Breast epithelium (tissue), 4 donors: Measurements from ENCODE around the gene C12orf50. TPM values are rescaled to one million over a fixed set of nuclear protein-coding genes. Genes with fewer than 3 reads are reported as not detected.

ENCODE experiments used
- DNase-seq, 2 donors: peaks; one replicate each; pipeline ENCODE4 v3.0.0-alpha.2; 2019; ENCODE audit warnings: low spot score in 2 of 2
- H3K27ac ChIP-seq, 2 donors: fragments of 200-600 bp; sonication (generic) in 1 of 2; one replicate each; pipeline ENCODE4 v1.5.1; 2016 to 2019; ENCODE audit warnings: mild to moderate bottlenecking in 1 of 2
- H3K27me3 ChIP-seq, 2 donors: fragments of 200-600 bp; sonication (generic) in 1 of 2; one replicate each; pipeline versions ENCODE4 v1.5.1 to v1.6.0; 2017 to 2019; ENCODE audit warnings: control low read depth in 1 of 2, mild to moderate bottlenecking in 1 of 2
- H3K36me3 ChIP-seq: fragments of 200-600 bp; one replicate; pipeline ENCODE4 v1.5.1; 2019
- H3K4me1 ChIP-seq, 2 donors: fragments of 200-600 bp; sonication (generic); one replicate each; pipeline ENCODE4 v1.5.1; 2016 to 2019; ENCODE audit warnings: control low read depth in 1 of 2
- H3K4me3 ChIP-seq, 3 donors: fragments of 200-600 bp; sonication (generic); 1 replicate in 2 of 3; 2 replicates in 1 of 3; pipeline ENCODE4 v1.5.1; 2016 to 2019; ENCODE audit warnings: mild to moderate bottlenecking in 3 of 3, moderate library complexity in 2 of 3
- H3K9me3 ChIP-seq, 2 donors: fragments of 200-600 bp; sonication (generic) in 1 of 2; one replicate each; pipeline ENCODE4 v1.5.1; 2016 to 2019; ENCODE audit warnings: control low read depth in 1 of 2
- CTCF ChIP-seq, 3 donors: fragments of 450-650 bp; IDR thresholded peaks; one replicate each; pipeline ENCODE4 v1.5.1; 2016 to 2017; ENCODE audit warnings: antibody characterized with exemption in 3 of 3, mild to moderate bottlenecking in 3 of 3, moderate library complexity in 3 of 3
- POLR2A ChIP-seq: fragments of 450-650 bp; IDR thresholded peaks from one replicate; pipeline ENCODE4 v1.6.1; 2016; ENCODE audit warnings: antibody characterized with exemption, mild to moderate bottlenecking, moderate library complexity
- POLR2AphosphoS5 ChIP-seq, 3 donors: sonication (generic); formaldehyde crosslinking; IDR thresholded peaks; one replicate each; pipeline ENCODE4 v1.6.1; 2017; ENCODE audit warnings: antibody characterized with exemption in 3 of 3
- intact Hi-C: fragments of 100-400 bp; cut with DNase I; formaldehyde crosslinking; loops from one replicate; pipeline ENCODE4 v1.15.1; 2023; ENCODE audit warnings: low total_unique reads
- total RNA-seq, 3 donors: library from RNA; depleted of rRNA; stranded (reverse); fragments of >200 nt; gene quantifications; one replicate each; pipeline ENCODE4 v1.1.0, GENCODE V29; 2016

The C12orf50 gene
- total RNA-seq, 3 donors from 2014 or later = not detected

- intact Hi-C loops = no loop called here
- Histone ChIP-seq H3K27ac (no peak overlapping the region), H3K9me3 (no peaks in the 10 kb centered on the region), H3K36me3 (peaks cover 6% of the 10 kb centered on the region), H3K4me3 (no peak overlapping the region), H3K27me3 (no peaks in the 10 kb centered on the region), H3K4me1 (no peaks in the 10 kb centered on the region)
- TF ChIP-seq CTCF (IDR thresholded peaks at IDR 0.05) (no peak), POLR2AphosphoS5 (IDR thresholded peaks at IDR 0.05) (no peak), POLR2A (no peak)
- no peak for DNase-seq
Measured at GRCh38 chr12:88057994-88058718, 29.0 kb upstream of the C12orf50 start.

GRCh38 chr12:88056571-88056970, 27.4 kb upstream of the C12orf50 start:
- DNase-seq = no peak
- intact Hi-C loops = no loop called here
- no peaks in the 10 kb centered on the region for H3K27me3 ChIP-seq
- no peaks in the 10 kb centered on the region for H3K4me1 ChIP-seq
- H3K27ac ChIP-seq = no peak overlapping the region
- TF ChIP-seq CTCF (IDR thresholded peaks at IDR 0.05) = no peak
- TF ChIP-seq POLR2A = no peak
- TF ChIP-seq POLR2AphosphoS5 (IDR thresholded peaks at IDR 0.05) = no peak
- H3K4me3 ChIP-seq = no peak overlapping the region
- H3K36me3 ChIP-seq = peaks cover 6% of the 10 kb centered on the region
- no peaks in the 10 kb centered on the region for H3K9me3 ChIP-seq

GRCh38 chr12:88052686-88053085, 23.5 kb upstream of the C12orf50 start:
- H3K27me3 ChIP-seq = no peaks in the 10 kb centered on the region
- TF ChIP-seq POLR2AphosphoS5 (IDR thresholded peaks at IDR 0.05) (no peak), CTCF (IDR thresholded peaks at IDR 0.05) (no peak), POLR2A (no peak)
- no peak overlapping the region for H3K4me3 ChIP-seq
- DNase-seq = no peak
- no peaks in the 10 kb centered on the region for H3K4me1 ChIP-seq
- no peaks in the 10 kb centered on the region for H3K36me3 ChIP-seq
- intact Hi-C loops = no loop called here
- no peak overlapping the region for H3K27ac ChIP-seq
- no peaks in the 10 kb centered on the region for H3K9me3 ChIP-seq

GRCh38 chr12:88044035-88044434, 14.8 kb upstream of the C12orf50 start:
- no peaks in the 10 kb centered on the region for H3K4me1 ChIP-seq
- H3K36me3 ChIP-seq = no peaks in the 10 kb centered on the region
- intact Hi-C loops = no loop called here
- no peaks in the 10 kb centered on the region for H3K27me3 ChIP-seq
- H3K4me3 ChIP-seq = no peak overlapping the region
- no peak for DNase-seq
- no peak overlapping the region for H3K27ac ChIP-seq
- no peaks in the 10 kb centered on the region for H3K9me3 ChIP-seq
- no peak for TF ChIP-seq POLR2A

- TF ChIP-seq POLR2AphosphoS5 (IDR thresholded peaks at IDR 0.05) (no peak), CTCF (IDR thresholded peaks at IDR 0.05) (no peak)
- no peak overlapping the region for H3K27ac ChIP-seq
- no peaks in the 10 kb centered on the region for H3K4me1 ChIP-seq
- H3K27me3 ChIP-seq = no peaks in the 10 kb centered on the region
- DNase-seq = no peak
- no peaks in the 10 kb centered on the region for H3K9me3 ChIP-seq
- no peaks in the 10 kb centered on the region for H3K36me3 ChIP-seq
- intact Hi-C loops = no loop called here
- H3K4me3 ChIP-seq = no peak overlapping the region
Measured at GRCh38 chr12:88037770-88038169, 8.6 kb upstream of the C12orf50 start.
